Measurements from ENCODE around the gene MCTP1.

- TF ChIP-seq CREB1 (IDR thresholded peaks at IDR 0.05; ENCODE audit: low read depth): no peak
- no peak for TF ChIP-seq YY1 (IDR thresholded peaks at IDR 0.05; ENCODE audit: low read depth)
- no peak for TF ChIP-seq TAF1 (IDR thresholded peaks at IDR 0.05; ENCODE audit: low read depth)
- no peak for TF ChIP-seq EP300 (IDR thresholded peaks at IDR 0.05; ENCODE audit: borderline replicate concordance)
- no peak for TF ChIP-seq ZBTB7A (IDR thresholded peaks at IDR 0.05; ENCODE audit: low read depth)
- TF ChIP-seq EGR1 (IDR thresholded peaks at IDR 0.05): no peak
Measured at GRCh38 chr5:95043234-95043633, 241.7 kb downstream of the MCTP1 start.
